GM18511 (cell line): ENCODE data around the gene AIF1L.
"Not testable (repeated sequence)": the region's sequence is repeated elsewhere in the genome, so short reads cannot be mapped to it uniquely, and the experiment has no call there.

Source experiments
- ATAC-seq: cut with Tn5 transposase; IDR thresholded peaks from one replicate; pipeline ENCODE4 v1.9.1; 2021; ENCODE audit warnings: mild to moderate bottlenecking, moderate library complexity; ENCODE audit not compliant: unreplicated experiment

AIF1L gene

DNA sequence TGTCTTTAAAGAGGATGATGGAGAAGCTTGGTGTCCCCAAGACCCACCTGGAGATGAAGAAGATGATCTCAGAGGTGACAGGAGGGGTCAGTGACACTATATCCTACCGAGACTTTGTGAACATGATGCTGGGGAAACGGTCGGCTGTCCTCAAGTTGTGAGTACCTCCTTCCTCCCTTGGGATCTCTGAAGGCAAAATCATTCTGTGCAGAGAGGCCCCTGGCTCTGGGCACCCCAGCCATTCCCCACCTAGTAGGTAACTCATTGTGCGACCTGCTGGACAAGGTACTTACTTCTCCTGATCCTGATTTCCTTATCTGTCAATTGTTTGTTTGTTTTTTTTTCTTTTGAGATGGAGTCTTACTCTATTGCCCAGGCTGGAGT, 21.4 kb downstream of the AIF1L start:
- ATAC-seq, result no peak

DNA sequence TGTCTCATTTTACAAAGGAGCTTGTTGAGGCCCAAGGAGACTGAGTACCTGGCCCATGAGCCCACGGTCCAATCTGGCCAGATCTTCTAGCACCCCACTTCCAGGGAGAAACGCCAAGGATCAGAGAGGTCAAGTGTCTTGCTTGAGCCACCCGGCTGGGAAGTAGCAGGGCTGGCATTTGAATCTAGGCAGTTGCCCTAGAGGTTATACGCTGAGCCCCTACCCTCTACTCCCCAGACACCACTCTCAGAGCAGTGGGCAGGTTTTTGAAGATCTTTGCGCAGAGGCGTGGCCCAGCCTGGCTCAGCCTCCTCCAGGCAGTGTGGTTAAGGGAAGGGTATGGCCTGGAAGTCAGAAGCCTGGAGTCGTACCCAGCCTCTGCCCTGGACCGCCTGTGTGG, 23.3 kb downstream of the AIF1L start:
- ATAC-seq, result no peak

DNA sequence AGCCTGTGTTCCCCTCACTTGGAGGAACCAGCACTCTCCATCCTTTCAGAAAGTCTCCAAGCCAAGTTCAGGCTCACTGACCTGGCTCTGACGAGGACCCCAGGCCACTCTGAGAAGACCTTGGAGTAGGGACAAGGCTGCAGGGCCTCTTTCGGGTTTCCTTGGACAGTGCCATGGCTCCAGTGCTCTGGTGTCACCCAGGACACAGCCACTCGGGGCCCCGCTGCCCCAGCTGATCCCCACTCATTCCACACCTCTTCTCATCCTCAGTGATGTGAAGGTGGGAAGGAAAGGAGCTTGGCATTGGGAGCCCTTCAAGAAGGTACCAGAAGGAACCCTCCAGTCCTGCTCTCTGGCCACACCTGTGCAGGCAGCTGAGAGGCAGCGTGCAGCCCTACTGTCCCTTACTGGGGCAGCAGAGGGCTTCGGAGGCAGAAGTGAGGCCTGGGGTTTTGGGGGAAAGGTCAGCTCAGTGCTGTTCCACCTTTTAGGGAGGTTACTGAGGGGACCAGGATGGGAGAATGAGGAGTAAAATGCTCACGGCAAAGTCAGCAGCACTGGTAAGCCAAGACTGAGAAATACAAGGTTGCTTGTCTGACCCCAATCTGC, 24.4 kb downstream of the AIF1L start:
- no peak for ATAC-seq

DNA sequence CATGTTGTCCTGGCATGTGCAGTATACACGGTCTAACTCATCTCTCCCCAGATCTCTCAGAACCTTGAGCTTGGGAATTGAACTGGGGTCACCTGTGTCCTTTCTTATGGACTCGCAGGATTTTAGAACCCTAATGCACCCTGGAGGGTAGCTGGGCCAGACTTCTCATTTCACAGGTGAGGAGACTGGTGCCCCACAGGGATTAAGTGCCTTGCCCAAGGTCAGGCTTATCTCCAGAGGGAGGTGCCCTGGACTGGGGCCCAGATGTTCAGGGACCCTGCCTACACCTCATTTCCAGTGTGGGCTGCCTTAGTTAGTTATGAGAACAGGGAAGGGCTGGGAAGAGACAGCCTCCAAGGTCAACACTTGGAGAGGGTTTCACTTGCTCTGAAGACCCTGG, 25.0 kb downstream of the AIF1L start:
- ATAC-seq, result no peak

DNA sequence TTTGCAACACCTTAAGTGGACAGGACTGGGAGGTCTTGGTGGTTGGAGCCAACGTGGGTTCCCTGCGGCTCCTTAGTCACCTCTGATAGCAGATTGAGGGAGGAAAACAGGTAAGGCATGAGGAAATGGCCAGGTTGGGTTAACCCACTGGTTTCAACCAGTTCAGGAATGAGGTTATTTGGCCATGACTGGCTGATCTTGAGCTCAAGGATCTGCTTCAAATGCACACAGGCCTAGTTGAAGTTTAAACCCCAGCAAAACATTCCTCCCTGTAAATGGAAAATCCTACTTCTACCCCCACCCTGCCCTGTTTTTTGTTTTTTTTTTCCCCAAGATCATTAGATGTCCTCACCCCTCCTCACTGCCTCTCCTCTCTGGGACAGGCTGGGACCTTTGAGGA, 25.8 kb downstream of the AIF1L start:
- ATAC-seq, result no peak

DNA sequence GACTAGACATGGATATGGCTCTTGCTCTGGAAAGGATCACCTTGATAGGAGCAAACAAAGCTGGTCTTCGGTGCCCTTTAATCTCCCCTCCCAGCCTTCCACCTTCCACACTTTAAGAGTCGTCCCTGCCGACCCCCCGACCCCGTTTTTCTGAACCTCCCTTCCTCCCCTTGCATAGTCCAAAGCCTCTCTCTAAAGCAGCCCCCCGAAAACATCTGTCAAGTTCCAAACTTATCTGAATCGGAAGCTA, 28.6 kb downstream of the AIF1L start:
- peak; percentile 16 for ATAC-seq

DNA sequence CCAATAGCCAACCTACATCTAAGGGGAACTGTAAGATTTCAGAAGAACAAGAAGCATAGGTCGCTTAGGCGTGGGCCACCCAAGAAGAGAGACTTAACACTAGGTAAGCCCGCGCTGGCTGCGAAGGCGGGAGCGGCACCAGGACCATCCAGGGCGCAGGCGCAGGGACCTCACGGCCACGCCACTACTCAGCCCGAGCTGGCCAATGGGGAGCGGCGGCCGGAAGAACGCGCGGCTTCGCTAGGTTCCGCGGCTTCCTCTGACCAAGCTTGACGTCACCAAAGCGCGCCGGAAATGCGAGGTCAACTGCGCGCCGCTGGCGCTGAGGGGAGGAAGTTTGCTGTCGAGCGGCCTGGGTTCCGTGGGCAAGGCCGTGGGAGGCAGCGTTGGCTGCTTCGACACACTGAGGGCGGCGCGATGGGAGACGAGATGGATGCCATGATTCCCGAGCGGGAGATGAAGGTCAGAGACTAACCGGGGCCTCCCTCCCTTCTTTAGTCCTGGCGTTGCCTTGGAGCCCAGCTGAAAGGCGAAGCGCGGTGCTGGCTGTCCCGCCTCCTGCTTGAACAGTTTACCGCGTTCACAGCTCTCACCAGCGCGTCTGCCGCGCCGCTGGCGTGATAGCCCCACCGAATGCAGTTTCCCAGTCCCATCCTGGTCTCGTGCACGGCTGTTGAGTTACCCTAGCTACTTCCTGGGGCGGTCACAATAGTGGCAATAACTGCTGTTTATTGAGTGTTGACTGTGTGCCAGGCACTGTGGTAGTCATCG, 29.1 kb downstream of the AIF1L start, which contains the start of gene NUP214:
NUP214 (plus strand) TSS at position 299 of the 771 bp plus-strand sequence; CDS start at position 418, 119 bp downstream.
- peak; percentile 94 for ATAC-seq

DNA sequence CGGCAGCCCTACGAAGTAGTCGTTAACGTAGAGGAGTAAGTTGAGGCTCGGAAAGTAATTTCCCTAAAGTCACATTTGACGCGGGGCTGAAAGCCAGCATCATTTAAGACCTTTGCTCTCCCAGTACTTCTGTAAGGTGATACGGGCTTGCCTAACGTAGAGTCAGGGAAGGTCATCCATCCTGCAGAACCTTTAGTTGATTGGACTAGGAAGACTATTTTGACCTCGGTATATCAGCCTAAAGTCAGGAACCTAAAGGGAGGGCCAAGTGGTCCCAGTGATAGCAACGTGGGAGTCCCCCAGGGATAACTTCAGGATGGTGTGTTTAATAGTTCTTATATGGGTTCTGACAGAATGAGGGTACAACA, 29.7 kb downstream of the AIF1L start:
- ATAC-seq, result no peak

DNA sequence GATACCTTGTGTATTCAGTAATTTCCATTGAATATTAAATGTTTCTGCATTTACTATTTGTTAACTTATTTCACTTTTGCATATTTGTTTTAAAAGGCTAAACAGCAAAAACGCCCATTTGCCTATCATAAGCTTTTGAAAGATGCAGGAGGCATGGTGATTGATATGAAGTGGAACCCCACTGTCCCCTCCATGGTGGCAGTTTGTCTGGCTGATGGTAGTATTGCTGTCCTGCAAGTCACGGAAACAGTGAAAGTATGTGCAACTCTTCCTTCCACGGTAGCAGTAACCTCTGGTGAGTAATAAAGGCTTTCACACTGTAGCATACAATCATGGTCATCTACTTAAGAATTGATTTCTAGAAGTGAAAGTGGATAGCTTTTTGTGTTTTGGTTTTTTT, 32.9 kb downstream of the AIF1L start:
- no peak for ATAC-seq

DNA sequence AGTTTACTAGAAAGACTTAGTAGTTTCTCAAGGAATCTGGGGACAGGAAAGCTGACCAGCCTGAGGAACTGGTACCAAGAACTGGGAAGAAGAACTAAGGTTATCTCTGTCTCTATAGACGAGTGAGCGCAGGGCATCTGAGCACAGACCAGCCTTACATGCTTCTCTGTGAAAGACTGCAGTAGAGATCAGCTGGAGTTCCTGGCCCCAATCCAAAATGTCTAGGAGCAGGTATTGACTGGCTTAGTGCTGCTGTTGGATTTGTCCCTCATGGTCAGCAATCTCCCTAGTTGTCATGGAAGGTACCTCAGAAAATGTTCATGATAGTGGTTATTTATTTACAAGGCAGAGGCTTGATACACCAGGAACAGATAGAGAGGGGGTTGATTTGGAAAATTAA, 42.3 kb downstream of the AIF1L start:
- no peak for ATAC-seq

DNA sequence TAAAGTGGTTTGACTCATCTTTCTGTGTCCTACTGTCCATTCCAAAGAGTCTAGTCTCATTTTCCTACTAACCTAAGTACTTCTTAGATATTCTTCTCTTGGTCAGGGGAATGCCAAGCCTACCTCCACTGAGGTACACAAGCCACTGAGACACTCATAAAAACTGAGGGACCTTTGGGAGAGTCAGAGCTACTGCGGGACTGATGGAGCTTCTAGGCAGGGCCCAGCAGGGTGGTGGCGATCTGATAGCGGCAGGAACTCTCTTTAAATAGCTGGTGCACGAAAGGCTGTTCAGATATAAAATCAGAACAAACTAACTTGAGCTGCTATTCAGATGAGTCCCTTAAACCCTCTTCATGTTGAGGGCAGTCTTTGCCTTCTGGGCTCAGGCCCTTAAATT, 43.8 kb downstream of the AIF1L start:
- ATAC-seq, result no peak

DNA sequence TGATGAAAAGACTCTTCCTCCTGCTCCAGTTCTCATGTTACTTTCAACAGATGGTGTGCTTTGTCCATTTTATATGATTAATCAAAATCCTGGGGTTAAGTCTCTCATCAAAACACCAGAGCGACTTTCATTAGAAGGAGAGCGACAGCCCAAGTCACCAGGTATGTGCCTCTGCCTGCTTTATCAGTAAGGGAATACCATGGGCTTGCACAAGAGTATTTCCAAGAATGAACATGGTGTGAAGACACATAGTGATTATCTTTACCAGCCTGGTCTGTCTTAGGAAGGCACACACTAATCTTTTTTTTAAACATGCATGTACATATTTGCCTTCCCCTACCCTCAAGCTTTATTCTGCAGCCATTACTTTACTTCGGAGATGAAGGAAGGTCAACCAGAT, 44.2 kb downstream of the AIF1L start:
- no peak for ATAC-seq

DNA sequence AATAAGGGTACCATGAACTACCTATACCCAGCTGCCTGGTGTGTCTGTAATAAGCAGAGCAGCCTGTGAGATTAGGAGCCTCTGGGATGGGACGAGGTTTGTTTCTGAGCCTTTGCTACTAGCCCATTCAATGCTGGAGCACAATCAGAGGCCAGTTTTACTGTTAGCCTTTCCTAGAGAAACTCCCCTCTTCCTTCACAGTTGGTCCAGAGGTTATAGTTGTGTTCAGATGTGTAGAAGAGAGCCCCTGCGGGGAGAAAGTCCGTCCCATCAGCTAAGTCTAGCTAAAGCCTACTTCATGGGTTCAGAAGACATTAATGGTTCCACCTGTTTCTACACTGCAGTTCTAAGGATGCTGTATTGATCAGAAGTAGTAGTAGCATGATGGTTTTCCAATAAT, 45.8 kb downstream of the AIF1L start:
- ATAC-seq, result no peak

DNA sequence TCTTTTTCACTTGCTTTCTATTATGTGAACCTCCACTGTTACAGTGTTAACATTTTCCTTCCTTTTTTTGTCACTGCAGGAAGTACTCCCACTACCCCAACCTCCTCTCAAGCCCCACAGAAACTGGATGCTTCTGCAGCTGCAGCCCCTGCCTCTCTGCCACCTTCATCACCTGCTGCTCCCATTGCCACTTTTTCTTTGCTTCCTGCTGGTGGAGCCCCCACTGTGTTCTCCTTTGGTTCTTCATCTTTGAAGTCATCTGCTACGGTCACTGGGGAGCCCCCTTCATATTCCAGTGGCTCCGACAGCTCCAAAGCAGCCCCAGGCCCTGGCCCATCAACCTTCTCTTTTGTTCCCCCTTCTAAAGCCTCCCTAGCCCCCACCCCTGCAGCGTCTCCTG, 47.9 kb downstream of the AIF1L start:
- ATAC-seq, result no peak

DNA sequence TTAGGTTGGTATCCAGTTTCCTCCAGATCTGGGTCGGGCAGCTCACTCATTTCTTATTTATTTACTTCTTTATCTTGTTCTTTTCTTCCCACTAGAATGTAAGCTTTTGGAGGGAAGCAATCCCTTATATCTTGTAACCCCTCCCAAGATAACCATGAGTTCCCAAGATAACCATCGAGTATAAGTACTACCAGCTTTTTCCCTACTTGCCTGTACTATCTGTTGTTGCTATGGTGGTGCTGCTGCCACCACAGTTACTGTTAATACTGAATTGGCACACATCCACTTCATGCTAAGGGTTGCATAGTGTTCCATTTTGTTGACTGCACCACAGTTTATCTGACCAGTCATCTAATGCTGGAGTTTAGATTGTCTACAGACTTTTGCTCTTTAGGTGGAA, 48.9 kb downstream of the AIF1L start:
- no peak for ATAC-seq

DNA sequence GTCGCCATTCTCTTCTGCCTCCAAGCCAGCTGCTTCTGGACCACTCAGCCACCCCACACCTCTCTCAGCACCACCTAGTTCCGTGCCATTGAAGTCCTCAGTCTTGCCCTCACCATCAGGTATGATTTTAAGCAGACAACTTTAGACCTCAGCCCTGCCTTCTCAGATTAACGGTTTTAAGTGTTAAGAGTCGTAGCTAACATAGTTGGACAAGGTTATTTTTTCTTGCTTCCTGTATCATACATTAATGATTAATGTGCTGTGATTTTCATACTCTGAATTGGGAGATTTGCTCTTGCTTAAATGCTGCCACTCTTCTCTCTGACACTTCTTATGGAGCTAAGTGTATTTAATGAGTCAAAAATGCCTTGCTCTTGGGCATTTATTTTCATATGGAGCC, 49.9 kb downstream of the AIF1L start:
- no peak for ATAC-seq

DNA sequence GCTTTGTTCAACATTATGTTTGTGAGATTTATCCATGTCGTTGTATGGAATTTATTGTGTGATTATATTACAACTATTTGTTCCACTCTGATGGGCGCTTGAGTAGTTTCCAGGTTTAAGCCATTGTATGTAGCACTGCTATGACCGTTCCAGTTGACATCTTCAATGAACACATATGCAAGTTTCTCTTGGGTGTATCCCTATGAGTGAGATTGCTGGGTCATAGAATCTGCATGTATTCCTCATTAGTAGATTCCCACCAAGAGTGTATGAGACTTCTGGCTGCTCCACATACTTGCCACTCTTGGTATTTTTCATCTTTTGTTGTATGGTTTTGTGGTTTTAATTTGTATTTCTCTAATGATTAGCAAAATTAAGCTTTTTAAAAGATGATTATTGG, 51.9 kb downstream of the AIF1L start:
- ATAC-seq, result no peak

DNA sequence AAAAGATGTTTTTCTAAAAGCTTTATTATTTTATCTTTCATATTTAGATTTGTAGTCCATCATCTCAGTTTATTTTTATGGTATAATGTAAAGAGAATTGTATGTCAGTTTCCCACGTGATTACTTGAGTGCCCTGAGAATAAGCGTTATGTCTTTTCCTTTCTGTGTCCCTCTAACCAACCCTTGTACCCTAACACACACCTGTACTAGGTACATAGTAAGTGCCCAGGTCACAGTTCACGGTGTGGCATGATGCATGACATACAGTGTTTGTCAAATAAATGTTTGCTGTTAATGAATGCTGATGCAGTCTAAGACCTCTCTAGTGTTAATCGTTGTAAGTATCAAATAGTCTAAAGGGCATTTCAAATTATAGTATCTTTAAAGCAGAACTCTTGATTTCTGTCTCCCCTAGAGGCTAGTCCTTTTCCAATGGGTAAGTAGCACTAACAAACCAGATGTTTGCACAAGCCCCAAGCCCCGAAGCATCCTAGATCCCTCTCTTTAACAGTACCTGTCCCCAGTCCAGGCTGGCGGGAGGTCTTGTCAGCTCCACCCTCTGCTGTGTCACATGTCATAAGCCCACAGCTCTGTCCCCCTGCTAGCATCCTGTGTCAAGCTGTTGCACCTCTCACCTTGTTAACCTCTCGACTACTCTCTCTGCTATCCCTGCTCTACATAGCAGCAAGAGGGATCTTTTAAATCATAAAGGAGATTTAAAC, 52.8 kb downstream of the AIF1L start:
- ATAC-seq, result no peak

DNA sequence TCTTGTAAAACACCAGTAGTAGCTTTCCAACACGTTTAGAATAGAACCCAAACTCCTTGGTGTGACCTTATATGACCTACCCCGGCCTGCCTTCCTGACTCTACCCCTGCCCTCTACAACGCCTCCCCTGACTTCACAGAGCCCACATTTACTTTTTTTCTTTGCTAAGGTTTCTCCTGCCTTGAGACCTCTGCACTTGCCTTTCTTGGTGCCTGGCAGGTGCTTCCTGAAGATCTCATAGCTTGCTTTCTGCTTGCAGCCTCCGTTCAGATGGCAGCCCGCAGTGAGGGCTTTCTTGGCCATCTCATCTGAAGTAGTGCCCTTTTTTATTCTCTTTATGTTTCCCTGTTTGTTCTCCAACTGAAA, 53.3 kb downstream of the AIF1L start:
- no peak for ATAC-seq

DNA sequence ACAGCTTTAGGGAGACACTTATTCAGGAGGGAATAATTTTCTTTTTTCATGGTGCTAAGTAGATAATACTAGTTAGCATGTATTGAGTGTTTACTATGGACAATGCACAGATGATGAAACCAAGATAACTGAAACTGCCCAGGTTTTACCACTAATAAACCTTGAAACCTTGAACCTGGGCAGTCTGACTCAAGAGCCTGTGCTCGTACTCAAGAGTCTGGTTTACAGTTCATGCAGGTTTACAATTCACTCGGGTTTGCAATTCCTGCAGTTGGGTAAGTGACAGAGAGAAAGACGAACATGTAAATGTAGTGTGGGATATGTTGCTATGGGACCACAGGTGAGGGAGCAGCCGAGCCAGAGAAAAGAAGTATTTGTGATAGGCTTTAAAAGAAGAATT, 57.3 kb downstream of the AIF1L start:
- ATAC-seq, result no peak

DNA sequence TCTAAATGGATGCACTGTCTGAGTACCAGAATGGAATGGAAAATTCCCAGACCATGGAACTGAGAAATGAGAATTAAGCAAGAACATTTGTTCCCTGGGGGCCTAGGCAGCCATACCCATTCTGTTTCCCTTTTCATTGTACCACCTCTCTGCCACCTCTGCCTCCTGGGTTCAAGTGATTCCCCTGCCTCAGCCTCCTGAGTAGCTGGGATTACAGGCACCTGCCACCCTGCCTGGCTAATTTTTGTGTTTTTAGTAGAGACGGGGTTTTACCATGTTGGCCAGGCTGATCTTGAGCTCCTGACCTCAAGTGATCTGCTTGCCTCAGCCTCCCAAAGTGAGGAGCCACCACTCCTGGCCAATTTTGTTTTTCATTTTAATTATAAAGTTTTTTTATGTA, 62.3 kb downstream of the AIF1L start:
- not testable (repeated sequence) for ATAC-seq

DNA sequence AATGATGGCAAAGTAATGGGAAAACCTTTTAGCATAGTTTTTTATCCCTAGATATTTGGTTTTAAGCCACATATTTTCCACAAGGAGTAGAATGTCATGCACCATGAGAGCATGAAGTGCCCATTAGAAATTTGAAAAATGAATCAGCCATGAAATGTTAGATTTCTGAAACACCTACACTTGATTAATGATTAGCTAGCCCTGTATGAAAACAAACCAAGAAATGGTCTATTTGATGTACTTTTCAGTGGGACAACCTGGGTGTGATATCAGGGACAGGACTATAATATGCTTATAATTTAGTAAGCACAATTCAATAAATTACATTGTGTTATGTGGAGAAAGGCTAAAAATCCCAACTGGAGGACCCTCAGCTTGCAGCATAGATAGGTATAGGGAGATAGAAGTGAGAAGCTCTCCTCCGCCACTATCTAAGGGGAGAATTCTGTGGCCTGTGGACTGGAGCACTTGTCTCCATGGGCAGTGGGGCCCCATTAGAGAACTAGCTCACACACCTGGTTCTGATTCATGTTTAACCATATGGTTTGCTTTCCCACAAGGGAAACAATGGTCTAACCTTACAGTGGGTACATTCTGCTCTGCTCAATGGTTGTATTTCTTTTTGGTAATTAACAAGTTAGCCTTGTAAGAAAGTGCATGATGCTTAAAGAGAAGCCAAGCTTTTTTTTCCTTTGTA, 64.2 kb downstream of the AIF1L start:
- no peak for ATAC-seq
